ENCODE results near the gene KDM5B.
"Not testable (repeated sequence)": the region's sequence is repeated elsewhere in the genome, so short reads cannot be mapped to it uniquely, and the experiment has no call there.

The KDM5B gene

DNA sequence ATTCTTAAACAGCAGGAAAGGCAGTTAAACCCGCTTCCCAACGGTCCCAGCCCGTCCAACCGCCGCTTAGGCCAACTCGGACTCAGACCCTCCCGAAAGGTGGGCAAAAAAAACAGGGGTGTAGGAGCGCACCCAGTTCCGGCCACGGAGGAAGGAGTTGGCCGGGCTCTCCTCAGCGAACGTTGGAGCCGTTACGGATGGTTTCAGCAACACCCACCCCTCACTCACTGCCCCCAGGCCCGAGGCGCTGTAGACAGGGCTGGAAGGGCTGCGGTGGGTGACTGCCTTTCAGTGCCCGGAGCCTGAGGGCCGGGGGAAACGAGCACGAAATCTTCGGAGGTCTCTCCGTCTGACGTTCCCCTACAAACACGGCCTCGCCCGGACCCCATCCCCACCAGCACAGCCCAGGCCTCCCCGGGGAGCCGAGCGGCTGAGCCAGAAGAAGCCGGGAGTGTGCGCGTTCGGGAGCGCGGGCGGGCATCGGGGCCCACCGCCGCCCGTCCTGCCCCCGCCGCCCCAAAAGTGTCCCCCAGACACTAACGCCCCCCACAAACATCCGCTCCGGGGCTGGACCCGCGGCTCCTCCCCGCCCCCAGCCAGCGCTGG, 1.3 kb downstream of the KDM5B start:
- Mint-ChIP-seq H3K4me1 (peaks cover 60% of the 10 kb centered on the region), H3K27ac (peak overlapping the region; percentile 93), H3K4me3 (peak overlapping the region; percentile 80), H3K36me3 (peaks cover 26% of the 10 kb centered on the region), H3K9me3 (no peaks in the 10 kb centered on the region)
- DNase-seq (ENCODE audit: low spot score in 2 of 2) (peak in 1 of 2 donors; percentile 74), ATAC-seq (peak; percentile 2)

DNA sequence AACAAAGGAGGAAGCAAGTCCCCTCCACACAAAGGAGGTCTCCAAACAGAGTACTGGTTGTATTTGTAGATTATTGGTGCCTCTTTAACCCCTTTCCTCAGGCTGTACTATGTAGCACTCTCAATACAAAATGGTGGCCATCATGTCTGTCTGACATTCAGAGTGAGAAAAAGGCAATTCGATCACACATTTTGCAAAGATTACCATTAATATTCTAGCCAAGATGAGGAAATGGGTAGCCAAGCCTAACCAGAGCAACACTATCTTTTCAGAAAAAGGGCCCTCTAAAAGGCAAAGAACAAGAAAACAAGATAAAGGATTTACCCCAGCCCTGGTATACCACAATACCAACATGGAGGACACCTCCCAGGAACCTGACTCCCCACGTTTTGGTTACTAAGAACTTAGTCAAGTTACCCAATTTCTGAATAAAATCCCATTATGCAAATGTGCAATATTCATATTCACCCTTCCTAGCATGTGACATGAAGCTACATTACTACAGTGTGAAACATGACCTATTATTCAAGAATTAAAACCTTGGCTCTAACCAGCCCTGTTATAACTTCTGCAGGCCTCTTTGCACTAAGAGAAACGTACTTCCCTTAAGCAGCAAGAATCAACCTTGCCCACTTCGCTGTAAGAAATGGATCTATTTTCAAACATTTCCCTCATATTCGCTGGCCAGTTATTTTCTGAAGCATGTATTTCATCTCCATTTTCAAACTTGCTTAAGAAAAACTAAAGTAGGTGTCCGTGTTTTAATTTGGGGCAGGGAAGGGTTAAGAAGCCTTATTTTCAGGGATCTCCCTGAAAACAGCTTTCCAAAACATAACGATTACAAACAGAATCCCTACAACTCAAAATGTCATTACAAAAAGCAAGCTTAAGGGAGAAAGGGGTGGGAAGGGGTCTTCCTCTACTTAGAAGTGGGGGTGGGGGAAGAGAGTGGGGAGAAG, 2.1 kb downstream of the KDM5B start:
- Mint-ChIP-seq H3K27ac (peak overlapping the region; percentile 93), H3K36me3 (peaks cover 22% of the 10 kb centered on the region), H3K9me3 (no peaks in the 10 kb centered on the region), H3K4me3 (peak overlapping the region; percentile 80), H3K4me1 (peaks cover 53% of the 10 kb centered on the region)
- ATAC-seq = peak; percentile 35
- DNase-seq (ENCODE audit: low spot score in 2 of 2) = no peak

DNA sequence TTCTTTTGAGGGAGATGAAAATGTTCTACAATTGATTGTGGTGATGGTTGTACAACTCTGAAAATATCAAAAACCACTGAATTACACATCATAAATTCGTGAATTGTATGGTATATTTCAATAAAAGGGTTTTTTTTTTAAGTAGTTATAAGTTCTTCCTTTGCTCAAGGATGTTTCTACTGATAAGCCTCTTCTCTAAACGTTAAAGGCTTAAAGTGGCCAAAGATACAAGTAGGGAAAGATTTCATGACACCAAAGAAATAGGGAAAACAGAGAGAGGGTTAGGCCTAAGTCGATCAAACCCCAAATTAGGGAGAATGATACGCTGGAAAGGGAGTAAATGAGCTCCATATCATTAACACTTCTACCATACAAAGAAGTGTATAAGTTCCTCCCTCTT, 4.1 kb downstream of the KDM5B start:
- ATAC-seq (no peak), DNase-seq (ENCODE audit: low spot score in 2 of 2) (no peak)
- peaks cover 47% of the 10 kb centered on the region for H3K4me1 Mint-ChIP-seq
- H3K27ac Mint-ChIP-seq = no peak overlapping the region
- H3K36me3 Mint-ChIP-seq = peaks cover 23% of the 10 kb centered on the region
- no peaks in the 10 kb centered on the region for H3K9me3 Mint-ChIP-seq
- H3K4me3 Mint-ChIP-seq = no peak overlapping the region

DNA sequence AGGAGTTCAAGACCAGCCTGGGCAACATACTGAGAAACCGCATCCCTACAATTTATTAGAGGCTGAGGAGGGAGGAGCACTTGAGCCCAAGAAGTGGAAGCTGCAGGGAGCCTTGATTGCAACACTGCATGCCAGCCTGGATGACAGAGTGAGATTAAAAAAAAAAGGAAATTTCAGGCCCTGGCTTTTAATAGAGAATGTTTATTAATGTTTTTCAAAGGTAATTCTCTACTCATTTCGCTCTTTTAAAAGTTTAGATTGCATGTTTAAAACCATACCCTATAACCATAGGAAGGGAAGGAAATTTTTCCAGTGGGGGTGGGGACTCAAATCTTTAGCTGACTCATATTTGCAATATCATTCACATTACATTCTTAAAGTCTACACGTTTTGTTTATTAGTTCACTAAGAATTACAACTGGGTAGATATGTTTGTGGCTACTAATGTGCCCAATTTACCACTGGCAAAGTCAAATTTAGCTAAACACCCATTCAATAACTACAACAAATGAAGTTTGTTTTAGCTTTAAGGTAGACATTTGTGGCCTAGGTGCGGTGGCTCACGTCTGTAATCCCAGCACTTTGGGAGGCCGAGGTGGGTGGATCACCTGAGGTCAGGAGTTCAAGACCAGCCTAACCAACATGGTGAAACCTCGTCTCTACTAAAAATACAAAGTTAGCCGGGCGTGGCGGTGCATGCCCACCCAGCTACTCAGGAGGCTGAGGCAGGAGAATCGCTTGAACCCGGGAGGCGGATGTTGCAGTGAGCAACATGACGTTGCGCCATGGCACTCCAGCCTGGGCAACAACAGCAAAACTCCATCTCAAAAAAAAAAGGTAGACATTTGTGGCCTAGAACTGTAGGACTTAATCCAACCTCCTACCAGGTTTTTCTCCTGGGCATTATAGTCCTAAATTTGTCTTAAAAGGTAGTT, 5.0 kb downstream of the KDM5B start:
- Mint-ChIP-seq H3K4me3 (peak overlapping the region; percentile 30), H3K9me3 (no peaks in the 10 kb centered on the region), H3K4me1 (peaks cover 44% of the 10 kb centered on the region), H3K36me3 (peaks cover 23% of the 10 kb centered on the region), H3K27ac (no peak overlapping the region)
- no peak for DNase-seq (ENCODE audit: low spot score in 2 of 2)
- no peak for ATAC-seq

DNA sequence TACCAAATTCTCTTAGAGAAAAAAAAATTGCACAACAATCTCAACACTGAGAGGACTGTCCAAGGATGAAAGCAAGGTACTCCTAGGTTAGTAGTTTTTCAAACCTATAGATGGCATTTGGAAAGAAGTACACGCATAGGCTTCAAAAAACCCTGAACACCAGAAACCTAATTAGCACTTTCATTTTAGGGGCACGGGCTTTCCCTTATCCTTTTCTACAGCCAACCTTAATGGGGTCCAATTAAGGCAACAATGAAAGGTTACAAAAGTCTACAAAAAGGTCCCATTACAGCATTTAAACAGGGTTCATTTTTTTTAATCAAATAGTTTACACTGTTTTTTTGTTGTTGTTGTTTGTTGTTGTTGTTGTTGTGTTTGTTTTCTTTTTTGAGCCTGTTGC, 6.2 kb downstream of the KDM5B start:
- Mint-ChIP-seq H3K4me1 (peaks cover 46% of the 10 kb centered on the region), H3K4me3 (no peak overlapping the region)
- no peak for ATAC-seq

DNA sequence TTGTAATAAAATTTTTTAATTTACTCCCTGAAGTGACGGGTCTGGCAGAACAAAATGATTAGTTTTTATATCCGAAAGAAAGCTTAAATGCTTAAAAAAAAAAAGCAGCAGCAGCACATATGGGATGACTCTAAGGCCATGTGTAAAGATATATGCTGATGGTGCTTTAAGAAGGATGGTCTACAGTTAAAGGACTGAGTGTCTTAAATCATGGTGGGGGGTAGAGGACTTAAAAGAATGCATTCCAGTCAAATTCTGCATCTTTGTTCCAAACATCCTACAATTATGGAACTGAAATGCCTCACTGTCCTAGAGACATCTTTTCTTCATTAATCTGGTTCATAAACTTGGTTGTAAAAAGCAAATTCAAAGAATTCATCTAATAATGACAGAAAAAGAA, 7.0 kb downstream of the KDM5B start:
- DNase-seq (ENCODE audit: low spot score in 2 of 2) = no peak
- Mint-ChIP-seq H3K4me3 (no peak overlapping the region), H3K4me1 (peaks cover 52% of the 10 kb centered on the region), H3K9me3 (no peaks in the 10 kb centered on the region), H3K27ac (no peak overlapping the region), H3K36me3 (peaks cover 19% of the 10 kb centered on the region)
- ATAC-seq = no peak

More for the DNA sequence above, 6.2 kb downstream of the KDM5B start:
- no peaks in the 10 kb centered on the region for H3K9me3 Mint-ChIP-seq
- no peak for DNase-seq (ENCODE audit: low spot score in 2 of 2)
- peaks cover 27% of the 10 kb centered on the region for H3K36me3 Mint-ChIP-seq
- no peak overlapping the region for H3K27ac Mint-ChIP-seq

DNA sequence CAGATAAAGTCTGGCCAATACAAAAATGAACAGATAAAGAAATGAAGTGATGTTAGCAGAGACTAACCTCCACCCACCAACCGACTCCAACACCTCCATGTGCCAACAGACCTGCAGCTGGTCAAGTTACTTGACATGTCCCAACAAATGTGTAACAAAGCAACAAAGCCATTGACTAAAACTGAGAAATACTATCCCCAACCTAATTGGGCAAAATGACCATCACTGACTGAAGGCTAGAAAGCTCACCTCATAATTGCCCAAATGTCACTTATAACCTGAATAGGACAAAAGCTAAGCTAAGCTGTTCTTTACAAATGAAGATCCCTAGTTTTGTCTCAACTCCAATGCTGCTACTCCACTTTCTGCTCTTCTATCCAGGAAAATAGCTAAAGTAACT, 7.5 kb downstream of the KDM5B start:
- no peak for ATAC-seq
- DNase-seq (ENCODE audit: low spot score in 2 of 2) = no peak
- Mint-ChIP-seq H3K27ac (no peak overlapping the region), H3K4me1 (peaks cover 51% of the 10 kb centered on the region), H3K36me3 (peaks cover 17% of the 10 kb centered on the region), H3K4me3 (no peak overlapping the region), H3K9me3 (no peaks in the 10 kb centered on the region)

DNA sequence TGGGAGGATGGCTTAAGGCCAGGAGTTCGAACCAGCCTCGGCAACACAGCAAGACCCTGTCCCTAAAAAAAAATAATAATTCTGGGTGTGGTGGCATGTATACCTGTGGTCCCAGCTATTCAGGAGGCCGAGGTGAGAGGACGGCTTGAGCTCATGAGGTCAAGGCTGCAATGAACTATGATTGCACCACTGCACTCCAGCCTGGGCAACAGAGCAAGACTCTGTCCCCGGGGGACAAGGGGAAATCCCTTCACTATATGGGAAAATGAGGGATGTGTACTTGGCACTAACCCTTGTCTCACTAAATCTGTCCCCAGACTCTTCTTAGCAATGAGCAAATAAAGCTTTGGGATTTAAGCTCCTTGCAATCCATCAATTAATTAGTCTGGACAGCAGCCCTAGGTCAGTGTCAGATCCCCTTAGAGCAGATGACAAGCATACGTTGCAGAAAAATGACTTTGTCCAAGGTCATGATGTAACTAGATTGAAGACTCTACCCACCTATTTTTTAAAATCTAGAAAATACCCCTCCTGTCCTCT, 9.4 kb downstream of the KDM5B start:
- H3K27ac Mint-ChIP-seq = no peak overlapping the region
- ATAC-seq = no peak

DNA sequence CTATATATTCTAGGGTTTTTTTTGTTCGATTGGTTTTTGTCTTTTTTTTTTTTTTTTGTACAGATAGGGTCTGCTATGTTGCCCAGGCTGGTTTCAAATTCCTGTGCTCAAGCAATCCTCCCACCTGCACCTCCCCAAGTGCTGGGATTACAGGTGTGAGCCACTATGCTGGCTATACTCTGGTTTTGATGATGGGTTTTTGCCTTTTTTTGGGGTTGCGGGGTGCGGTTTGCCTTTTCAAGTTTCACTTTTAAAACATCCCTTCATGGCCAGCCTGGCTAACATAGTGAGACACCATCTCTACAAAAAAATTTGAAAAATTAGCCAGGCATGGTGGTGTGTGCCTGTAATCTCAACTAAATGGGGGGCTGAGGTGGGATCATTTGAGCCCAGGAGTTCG, 10.0 kb downstream of the KDM5B start:
- Mint-ChIP-seq H3K9me3 (no peaks in the 10 kb centered on the region), H3K27ac (no peak overlapping the region), H3K4me1 (peaks cover 38% of the 10 kb centered on the region), H3K4me3 (no peak overlapping the region), H3K36me3 (peaks cover 17% of the 10 kb centered on the region)
- DNase-seq (ENCODE audit: low spot score in 2 of 2) (no peak), ATAC-seq (peak; percentile 70)

More for the DNA sequence above, 9.4 kb downstream of the KDM5B start:
- Mint-ChIP-seq H3K9me3 (no peaks in the 10 kb centered on the region), H3K4me3 (no peak overlapping the region), H3K36me3 (peaks cover 17% of the 10 kb centered on the region), H3K4me1 (peaks cover 44% of the 10 kb centered on the region)
- no peak for DNase-seq (ENCODE audit: low spot score in 2 of 2)

DNA sequence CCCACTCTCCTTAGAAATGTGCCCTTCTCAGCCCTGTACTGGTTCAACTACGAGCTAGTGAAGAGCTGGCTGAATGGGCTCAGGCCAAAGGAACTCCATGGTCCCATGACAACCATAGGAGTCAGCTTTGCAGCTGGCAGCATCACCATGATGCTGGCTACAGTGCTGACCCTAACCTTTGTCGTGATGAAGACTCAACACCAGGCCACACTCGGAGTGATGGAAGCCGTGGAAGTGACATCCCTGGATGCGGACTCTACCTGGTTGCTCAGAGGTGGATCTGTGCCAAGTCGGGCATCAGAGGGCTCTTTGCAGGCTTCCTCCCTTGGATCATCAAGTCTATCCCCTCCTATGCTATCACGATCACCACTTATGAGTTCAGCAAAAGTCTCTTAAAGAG, 11.6 kb downstream of the KDM5B start:
- H3K36me3 Mint-ChIP-seq = peaks cover 12% of the 10 kb centered on the region
- DNase-seq (ENCODE audit: low spot score in 2 of 2) (no peak), ATAC-seq (no peak)
- no peaks in the 10 kb centered on the region for H3K9me3 Mint-ChIP-seq
- H3K27ac Mint-ChIP-seq = no peak overlapping the region
- no peak overlapping the region for H3K4me3 Mint-ChIP-seq
- peaks cover 29% of the 10 kb centered on the region for H3K4me1 Mint-ChIP-seq

DNA sequence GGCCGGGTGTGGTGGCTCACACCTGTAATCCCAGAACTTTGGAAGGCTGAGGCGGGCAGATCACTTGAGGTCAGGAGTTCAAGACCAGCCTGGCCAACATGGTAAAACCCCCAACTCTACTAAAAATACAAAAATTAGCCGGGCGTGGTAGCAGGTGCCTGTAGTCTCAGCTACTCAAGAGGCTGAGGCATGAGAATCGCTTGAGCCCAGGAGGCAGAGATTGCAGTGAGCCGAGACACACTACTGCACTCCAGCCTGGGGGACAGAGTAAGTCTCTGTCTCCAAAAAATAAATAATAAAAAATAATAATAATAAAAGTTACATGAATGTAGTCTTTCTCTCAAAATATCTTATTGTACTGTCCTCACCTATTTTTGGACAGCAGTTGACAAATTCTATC, 13.3 kb downstream of the KDM5B start:
- not testable (repeated sequence) for ATAC-seq; DNase-seq (ENCODE audit: low spot score in 2 of 2)

DNA sequence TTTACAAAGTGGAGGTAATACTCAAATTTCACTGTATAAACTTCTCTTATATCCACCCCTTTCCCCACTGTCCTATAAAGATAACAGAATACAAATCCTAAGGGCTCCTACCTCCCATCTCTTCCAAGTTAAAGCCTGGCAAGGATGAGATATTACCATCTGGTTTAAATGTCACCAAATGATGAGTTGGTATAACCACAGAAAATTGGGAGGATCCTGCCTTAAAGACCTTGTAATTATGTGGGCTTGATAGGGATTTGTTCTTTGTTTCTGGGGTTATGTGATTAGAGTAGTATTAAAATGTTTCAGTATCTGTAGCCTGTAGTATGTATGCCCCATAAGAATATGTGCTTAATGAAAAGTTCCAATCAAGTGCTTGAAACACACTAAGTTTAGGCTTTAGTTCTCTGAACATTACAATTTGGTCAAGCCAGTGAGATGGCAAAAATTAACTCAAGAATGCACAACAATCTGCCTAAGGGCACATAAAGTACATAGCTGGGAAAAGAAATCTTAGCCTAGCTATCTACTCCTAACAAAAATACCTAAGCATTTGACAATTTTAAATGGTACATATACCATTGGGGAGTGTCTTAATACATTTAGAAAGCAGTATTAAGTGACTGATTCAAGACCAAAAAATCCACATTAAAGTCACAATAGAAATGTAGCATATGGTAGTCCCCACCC, 14.0 kb downstream of the KDM5B start:
- Mint-ChIP-seq H3K36me3 (peaks cover 5% of the 10 kb centered on the region), H3K27ac (no peak overlapping the region), H3K9me3 (no peaks in the 10 kb centered on the region), H3K4me1 (peaks cover 29% of the 10 kb centered on the region), H3K4me3 (no peak overlapping the region)
- DNase-seq (ENCODE audit: low spot score in 2 of 2) = no peak
- no peak for ATAC-seq

More for the DNA sequence above, 13.3 kb downstream of the KDM5B start:
- H3K36me3 Mint-ChIP-seq, H3K9me3 Mint-ChIP-seq, H3K27ac Mint-ChIP-seq, H3K4me3 Mint-ChIP-seq: not testable (repeated sequence)
- H3K4me1 Mint-ChIP-seq = peaks cover 27% of the 10 kb centered on the region

DNA sequence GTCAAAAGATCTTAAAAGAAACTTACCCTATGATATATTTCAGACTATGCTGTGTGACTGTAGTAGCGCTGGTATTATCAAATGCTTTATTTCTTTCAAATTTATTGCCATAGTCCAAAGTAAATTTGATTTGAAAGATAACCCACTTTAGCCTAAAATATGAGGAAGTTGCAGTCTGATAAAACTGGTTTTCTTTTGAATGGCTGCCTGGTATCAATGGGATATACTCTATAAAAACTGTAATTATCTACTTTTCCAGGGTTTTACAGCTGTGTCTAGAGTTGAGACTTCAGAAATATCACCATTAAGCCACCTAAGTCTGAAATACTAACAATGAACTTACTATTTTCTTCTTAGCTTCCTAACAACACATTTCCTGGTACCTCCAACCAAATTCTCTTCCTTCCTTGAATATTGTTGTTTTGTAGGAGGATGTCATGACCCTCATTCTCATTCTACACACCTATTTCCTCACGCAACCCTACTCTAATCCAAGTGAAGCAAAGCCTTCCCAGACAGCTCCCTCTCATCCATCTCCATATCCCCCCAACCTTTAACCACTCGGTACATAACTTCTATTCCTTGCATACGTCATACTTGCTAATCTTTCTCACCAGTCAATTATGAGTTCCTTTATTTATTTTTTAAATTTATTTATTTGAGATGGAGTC, 17.0 kb downstream of the KDM5B start:
- Mint-ChIP-seq H3K9me3 (no peaks in the 10 kb centered on the region), H3K27ac (no peak overlapping the region), H3K36me3 (peaks cover 9% of the 10 kb centered on the region), H3K4me1 (peaks cover 17% of the 10 kb centered on the region), H3K4me3 (no peak overlapping the region)
- DNase-seq (ENCODE audit: low spot score in 2 of 2) = no peak
- no peak for ATAC-seq

DNA sequence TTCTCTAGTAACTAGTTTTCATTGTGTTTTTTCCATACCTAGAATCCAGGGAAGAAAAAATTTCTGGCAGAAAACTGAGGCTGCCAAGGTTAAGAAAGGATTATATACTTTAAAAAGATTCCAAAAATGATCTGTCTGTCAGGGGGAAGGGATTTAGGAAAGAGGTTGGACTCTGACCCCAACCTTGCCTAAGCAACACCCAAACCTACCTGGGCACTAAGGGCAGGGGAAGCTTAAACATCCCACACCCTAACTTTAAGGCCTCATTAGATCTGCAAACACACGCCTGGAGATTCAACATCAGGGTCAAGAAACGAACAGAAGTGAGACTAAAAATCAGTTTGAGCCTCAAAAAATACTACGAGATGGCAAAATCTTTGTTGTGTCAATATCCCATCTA, 19.4 kb downstream of the KDM5B start:
- Mint-ChIP-seq H3K36me3 (peaks cover 9% of the 10 kb centered on the region), H3K27ac (no peak overlapping the region)

More for the DNA sequence above, 19.4 kb downstream of the KDM5B start:
- Mint-ChIP-seq H3K4me1 (peaks cover 19% of the 10 kb centered on the region), H3K9me3 (no peaks in the 10 kb centered on the region), H3K4me3 (no peak overlapping the region)
- peak in 1 of 2 donors; percentile 18 for DNase-seq (ENCODE audit: low spot score in 2 of 2)
- no peak for ATAC-seq
